HG03025 (cell line): ENCODE measurements around the gene SUPV3L1.
A peak's percentile ranks its signal among the peaks of the same experiment; 100 is the strongest.

ENCODE experiments used
- ATAC-seq: cut with Tn5 transposase; IDR thresholded peaks from one replicate; pipeline ENCODE4 v1.9.1; 2021; ENCODE audit warnings: mild to moderate bottlenecking, moderate library complexity; ENCODE audit not compliant: unreplicated experiment, low FRiP score

Gene SUPV3L1

GRCh38 chr10:69201045-69201444 lies 21.0 kb downstream of the SUPV3L1 start:
- ATAC-seq, result no peak

- ATAC-seq, result no peak
Measured at GRCh38 chr10:69202332-69202731, 22.3 kb downstream of the SUPV3L1 start.

- no peak for ATAC-seq
Measured at GRCh38 chr10:69208761-69209160, 28.7 kb downstream of the SUPV3L1 start.

- no peak for ATAC-seq
Measured at GRCh38 chr10:69209787-69210484, 29.9 kb downstream of the SUPV3L1 start.

GRCh38 chr10:69211104-69211503 lies 31.1 kb downstream of the SUPV3L1 start:
- no peak for ATAC-seq

GRCh38 chr10:69211524-69211923 lies 31.5 kb downstream of the SUPV3L1 start:
- no peak for ATAC-seq

- no peak for ATAC-seq
Measured at GRCh38 chr10:69213591-69214311, 33.7 kb downstream of the SUPV3L1 start.

- ATAC-seq, result no peak
Measured at GRCh38 chr10:69214666-69215131, 34.7 kb downstream of the SUPV3L1 start.

GRCh38 chr10:69215405-69216171 lies 35.6 kb downstream of the SUPV3L1 start:
- ATAC-seq, result no peak

GRCh38 chr10:69216577-69217118 lies 36.6 kb downstream of the SUPV3L1 start:
- no peak for ATAC-seq

GRCh38 chr10:69217119-69217754 lies 37.2 kb downstream of the SUPV3L1 start:
- no peak for ATAC-seq

- ATAC-seq, result no peak
Measured at GRCh38 chr10:69218831-69219230, 38.8 kb downstream of the SUPV3L1 start.

- ATAC-seq, result no peak
Measured at GRCh38 chr10:69220041-69220451, 40.0 kb downstream of the SUPV3L1 start, which contains the start of gene HKDC1. TSS of gene HKDC1 (plus strand) at chr10:69220332. CDS start at chr10:69220436, 104 bp downstream.

- no peak for ATAC-seq
Measured at GRCh38 chr10:69220507-69220906, 40.5 kb downstream of the SUPV3L1 start.

GRCh38 chr10:69222157-69223027 lies 42.4 kb downstream of the SUPV3L1 start:
- ATAC-seq, result peak; percentile 95

GRCh38 chr10:69223028-69223342 lies 43.0 kb downstream of the SUPV3L1 start:
- no peak for ATAC-seq

- ATAC-seq, result no peak
Measured at GRCh38 chr10:69224862-69225657, 45.0 kb downstream of the SUPV3L1 start.

GRCh38 chr10:69225681-69226080 lies 45.6 kb downstream of the SUPV3L1 start:
- no peak for ATAC-seq
